Measurements from ENCODE around the gene DECR2.

The DECR2 gene

DNA sequence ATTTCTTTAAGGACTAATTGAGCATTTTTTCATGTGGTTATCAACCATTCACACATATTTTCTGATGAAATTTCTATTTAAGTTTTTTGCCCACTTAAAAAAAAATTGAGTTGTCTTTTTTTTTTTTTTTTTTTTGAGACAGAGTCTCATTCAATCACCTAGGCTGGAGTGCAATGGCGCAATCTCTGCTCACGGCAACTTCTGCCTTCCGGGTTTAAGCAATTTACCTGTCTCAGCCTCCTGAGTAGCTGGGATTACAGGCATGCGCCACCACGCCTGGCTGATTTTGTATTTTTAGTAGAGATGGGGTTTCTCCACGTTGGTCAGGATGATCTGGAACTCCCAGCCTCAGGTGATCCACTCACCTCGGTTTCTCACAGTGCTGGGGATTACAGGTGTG is 58.1 kb downstream of the DECR2 start:
- TF ChIP-seq PPARA (CRISPR knock-in tag; IDR thresholded peaks at IDR 0.05; ENCODE audit: borderline replicate concordance) (no peak), GLIS3 (CRISPR knock-in tag; IDR thresholded peaks at IDR 0.05) (no peak), CSDC2 (CRISPR knock-in tag; IDR thresholded peaks at IDR 0.05) (no peak), ZC3H10 (CRISPR knock-in tag; IDR thresholded peaks at IDR 0.05) (no peak), ZNF565 (CRISPR knock-in tag; conservative IDR thresholded peaks at IDR 0.05; ENCODE audit: low read depth) (no peak), TOX (CRISPR knock-in tag; IDR thresholded peaks at IDR 0.05; ENCODE audit: borderline replicate concordance) (no peak), RARB (CRISPR knock-in tag; IDR thresholded peaks at IDR 0.05) (no peak), ISL1 (CRISPR knock-in tag; IDR thresholded peaks at IDR 0.05) (no peak), ZNF8 (CRISPR knock-in tag; IDR thresholded peaks at IDR 0.05) (no peak), ZNF70 (CRISPR knock-in tag; IDR thresholded peaks at IDR 0.05) (no peak), ESRRG (CRISPR knock-in tag; IDR thresholded peaks at IDR 0.05) (no peak), ZFP3 (CRISPR knock-in tag; IDR thresholded peaks at IDR 0.05) (no peak), TCF4 (CRISPR knock-in tag; IDR thresholded peaks at IDR 0.05; ENCODE audit: borderline replicate concordance) (no peak), BACH2 (CRISPR knock-in tag; IDR thresholded peaks at IDR 0.05; ENCODE audit: borderline replicate concordance) (no peak)
- TF ChIP-seq, protein P1, sequence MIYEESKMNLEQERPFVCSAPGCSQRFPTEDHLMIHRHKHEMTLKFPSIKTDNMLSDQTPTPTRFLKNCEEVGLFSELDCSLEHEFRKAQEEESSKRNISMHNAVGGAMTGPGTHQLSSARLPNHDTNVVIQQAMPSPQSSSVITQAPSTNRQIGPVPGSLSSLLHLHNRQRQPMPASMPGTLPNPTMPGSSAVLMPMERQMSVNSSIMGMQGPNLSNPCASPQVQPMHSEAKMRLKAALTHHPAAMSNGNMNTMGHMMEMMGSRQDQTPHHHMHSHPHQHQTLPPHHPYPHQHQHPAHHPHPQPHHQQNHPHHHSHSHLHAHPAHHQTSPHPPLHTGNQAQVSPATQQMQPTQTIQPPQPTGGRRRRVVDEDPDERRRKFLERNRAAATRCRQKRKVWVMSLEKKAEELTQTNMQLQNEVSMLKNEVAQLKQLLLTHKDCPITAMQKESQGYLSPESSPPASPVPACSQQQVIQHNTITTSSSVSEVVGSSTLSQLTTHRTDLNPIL (CRISPR knock-in tag; IDR thresholded peaks at IDR 0.05; ENCODE audit: low read depth), result no peak
- TF ChIP-seq, protein P2, sequence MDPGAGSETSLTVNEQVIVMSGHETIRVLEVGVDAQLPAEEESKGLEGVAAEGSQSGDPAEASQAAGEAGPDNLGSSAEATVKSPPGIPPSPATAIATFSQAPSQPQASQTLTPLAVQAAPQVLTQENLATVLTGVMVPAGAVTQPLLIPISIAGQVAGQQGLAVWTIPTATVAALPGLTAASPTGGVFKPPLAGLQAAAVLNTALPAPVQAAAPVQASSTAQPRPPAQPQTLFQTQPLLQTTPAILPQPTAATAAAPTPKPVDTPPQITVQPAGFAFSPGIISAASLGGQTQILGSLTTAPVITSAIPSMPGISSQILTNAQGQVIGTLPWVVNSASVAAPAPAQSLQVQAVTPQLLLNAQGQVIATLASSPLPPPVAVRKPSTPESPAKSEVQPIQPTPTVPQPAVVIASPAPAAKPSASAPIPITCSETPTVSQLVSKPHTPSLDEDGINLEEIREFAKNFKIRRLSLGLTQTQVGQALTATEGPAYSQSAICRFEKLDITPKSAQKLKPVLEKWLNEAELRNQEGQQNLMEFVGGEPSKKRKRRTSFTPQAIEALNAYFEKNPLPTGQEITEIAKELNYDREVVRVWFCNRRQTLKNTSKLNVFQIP (CRISPR knock-in tag; IDR thresholded peaks at IDR 0.05; ENCODE audit: borderline replicate concordance, low read depth), result no peak
- TF ChIP-seq, protein P3, sequence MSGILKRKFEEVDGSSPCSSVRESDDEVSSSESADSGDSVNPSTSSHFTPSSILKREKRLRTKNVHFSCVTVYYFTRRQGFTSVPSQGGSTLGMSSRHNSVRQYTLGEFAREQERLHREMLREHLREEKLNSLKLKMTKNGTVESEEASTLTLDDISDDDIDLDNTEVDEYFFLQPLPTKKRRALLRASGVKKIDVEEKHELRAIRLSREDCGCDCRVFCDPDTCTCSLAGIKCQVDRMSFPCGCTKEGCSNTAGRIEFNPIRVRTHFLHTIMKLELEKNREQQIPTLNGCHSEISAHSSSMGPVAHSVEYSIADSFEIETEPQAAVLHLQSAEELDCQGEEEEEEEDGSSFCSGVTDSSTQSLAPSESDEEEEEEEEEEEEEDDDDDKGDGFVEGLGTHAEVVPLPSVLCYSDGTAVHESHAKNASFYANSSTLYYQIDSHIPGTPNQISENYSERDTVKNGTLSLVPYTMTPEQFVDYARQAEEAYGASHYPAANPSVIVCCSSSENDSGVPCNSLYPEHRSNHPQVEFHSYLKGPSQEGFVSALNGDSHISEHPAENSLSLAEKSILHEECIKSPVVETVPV (CRISPR knock-in tag; IDR thresholded peaks at IDR 0.05), result no peak
- TF ChIP-seq, protein P4, sequence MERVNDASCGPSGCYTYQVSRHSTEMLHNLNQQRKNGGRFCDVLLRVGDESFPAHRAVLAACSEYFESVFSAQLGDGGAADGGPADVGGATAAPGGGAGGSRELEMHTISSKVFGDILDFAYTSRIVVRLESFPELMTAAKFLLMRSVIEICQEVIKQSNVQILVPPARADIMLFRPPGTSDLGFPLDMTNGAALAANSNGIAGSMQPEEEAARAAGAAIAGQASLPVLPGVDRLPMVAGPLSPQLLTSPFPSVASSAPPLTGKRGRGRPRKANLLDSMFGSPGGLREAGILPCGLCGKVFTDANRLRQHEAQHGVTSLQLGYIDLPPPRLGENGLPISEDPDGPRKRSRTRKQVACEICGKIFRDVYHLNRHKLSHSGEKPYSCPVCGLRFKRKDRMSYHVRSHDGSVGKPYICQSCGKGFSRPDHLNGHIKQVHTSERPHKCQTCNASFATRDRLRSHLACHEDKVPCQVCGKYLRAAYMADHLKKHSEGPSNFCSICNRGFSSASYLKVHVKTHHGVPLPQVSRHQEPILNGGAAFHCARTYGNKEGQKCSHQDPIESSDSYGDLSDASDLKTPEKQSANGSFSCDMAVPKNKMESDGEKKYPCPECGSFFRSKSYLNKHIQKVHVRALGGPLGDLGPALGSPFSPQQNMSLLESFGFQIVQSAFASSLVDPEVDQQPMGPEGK (CRISPR knock-in tag; IDR thresholded peaks at IDR 0.05; ENCODE audit: borderline replicate concordance), result no peak
- TF ChIP-seq, protein P5, sequence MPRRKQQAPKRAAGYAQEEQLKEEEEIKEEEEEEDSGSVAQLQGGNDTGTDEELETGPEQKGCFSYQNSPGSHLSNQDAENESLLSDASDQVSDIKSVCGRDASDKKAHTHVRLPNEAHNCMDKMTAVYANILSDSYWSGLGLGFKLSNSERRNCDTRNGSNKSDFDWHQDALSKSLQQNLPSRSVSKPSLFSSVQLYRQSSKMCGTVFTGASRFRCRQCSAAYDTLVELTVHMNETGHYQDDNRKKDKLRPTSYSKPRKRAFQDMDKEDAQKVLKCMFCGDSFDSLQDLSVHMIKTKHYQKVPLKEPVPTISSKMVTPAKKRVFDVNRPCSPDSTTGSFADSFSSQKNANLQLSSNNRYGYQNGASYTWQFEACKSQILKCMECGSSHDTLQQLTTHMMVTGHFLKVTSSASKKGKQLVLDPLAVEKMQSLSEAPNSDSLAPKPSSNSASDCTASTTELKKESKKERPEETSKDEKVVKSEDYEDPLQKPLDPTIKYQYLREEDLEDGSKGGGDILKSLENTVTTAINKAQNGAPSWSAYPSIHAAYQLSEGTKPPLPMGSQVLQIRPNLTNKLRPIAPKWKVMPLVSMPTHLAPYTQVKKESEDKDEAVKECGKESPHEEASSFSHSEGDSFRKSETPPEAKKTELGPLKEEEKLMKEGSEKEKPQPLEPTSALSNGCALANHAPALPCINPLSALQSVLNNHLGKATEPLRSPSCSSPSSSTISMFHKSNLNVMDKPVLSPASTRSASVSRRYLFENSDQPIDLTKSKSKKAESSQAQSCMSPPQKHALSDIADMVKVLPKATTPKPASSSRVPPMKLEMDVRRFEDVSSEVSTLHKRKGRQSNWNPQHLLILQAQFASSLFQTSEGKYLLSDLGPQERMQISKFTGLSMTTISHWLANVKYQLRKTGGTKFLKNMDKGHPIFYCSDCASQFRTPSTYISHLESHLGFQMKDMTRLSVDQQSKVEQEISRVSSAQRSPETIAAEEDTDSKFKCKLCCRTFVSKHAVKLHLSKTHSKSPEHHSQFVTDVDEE (CRISPR knock-in tag; IDR thresholded peaks at IDR 0.05), result no peak
- no peak for ATAC-seq

DNA sequence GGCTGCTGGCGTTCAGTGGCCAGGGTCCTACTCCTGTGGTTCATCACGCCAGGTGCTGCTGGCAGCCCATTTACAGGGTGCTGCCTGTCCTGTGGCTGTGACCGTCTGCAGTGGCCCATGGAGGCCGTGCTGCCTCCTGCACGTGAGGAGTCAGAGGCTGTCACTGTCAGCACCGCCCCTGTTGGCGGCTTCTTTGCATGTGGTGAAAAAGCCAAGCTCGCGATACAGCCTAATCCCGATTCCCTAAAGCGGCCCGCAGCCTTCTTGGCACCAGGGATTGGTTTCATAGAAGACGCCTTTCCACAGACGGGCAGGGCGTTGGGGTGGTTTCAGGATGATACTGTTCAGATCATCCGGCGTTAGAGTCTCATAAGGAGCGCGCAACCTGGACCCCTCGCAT is 59.1 kb downstream of the DECR2 start:
- TF ChIP-seq TOX (CRISPR knock-in tag; IDR thresholded peaks at IDR 0.05; ENCODE audit: borderline replicate concordance), result no peak
- no peak for TF ChIP-seq ZNF8 (CRISPR knock-in tag; IDR thresholded peaks at IDR 0.05)
- no peak for TF ChIP-seq OSR1 (CRISPR knock-in tag; IDR thresholded peaks at IDR 0.05)
- no peak for TF ChIP-seq GLIS3 (CRISPR knock-in tag; IDR thresholded peaks at IDR 0.05)
- no peak for TF ChIP-seq ARNTL (CRISPR knock-in tag; IDR thresholded peaks at IDR 0.05; ENCODE audit: borderline replicate concordance, low read depth)
- TF ChIP-seq ESRRG (CRISPR knock-in tag; IDR thresholded peaks at IDR 0.05), result no peak
- TF ChIP-seq, protein P2 (CRISPR knock-in tag; IDR thresholded peaks at IDR 0.05; ENCODE audit: borderline replicate concordance, low read depth), result no peak
- TF ChIP-seq ISL1 (CRISPR knock-in tag; IDR thresholded peaks at IDR 0.05), result no peak
- no peak for TF ChIP-seq CSDC2 (CRISPR knock-in tag; IDR thresholded peaks at IDR 0.05)
- no peak for TF ChIP-seq ZNF565 (CRISPR knock-in tag; conservative IDR thresholded peaks at IDR 0.05; ENCODE audit: low read depth)
- TF ChIP-seq ZC3H10 (CRISPR knock-in tag; IDR thresholded peaks at IDR 0.05), result no peak
- TF ChIP-seq SNAI2 (CRISPR knock-in tag; IDR thresholded peaks at IDR 0.05), result no peak
- no peak for ATAC-seq

Data from SK-N-SH treated with all-trans-retinoic acid at 6 μM for 48 hours (cell line).